Measurements from ENCODE around the gene COL18A1. TPM values are rescaled to one million over a fixed set of nuclear protein-coding genes. Genes with fewer than 3 reads are reported as not detected.

Gene COL18A1
- total RNA-seq, 1 experiment from 2014 or later: 676 TPM

GRCh38 chr21:45532826-45533360 is 127.9 kb downstream of the COL18A1 start (continued):
- no peak for TF ChIP-seq SIN3A (IDR thresholded peaks at IDR 0.05; ENCODE audit: borderline replicate concordance, insufficient read depth, low read depth, low read length)

- Histone ChIP-seq H3K27ac (ENCODE audit: low read length) (no peak overlapping the region), H3K36me3 (ENCODE audit: control insufficient read depth, insufficient read depth, low read length) (no peaks in the 10 kb centered on the region), H3K4me3 (ENCODE audit: low read depth in 2 of 2, low read length in 2 of 2) (no peak overlapping the region), H3K27me3 (ENCODE audit: control insufficient read depth, insufficient read depth, low read length) (no peaks in the 10 kb centered on the region), H3K9me3 (ENCODE audit: control insufficient read depth, insufficient read depth, low read depth, low read length) (no peaks in the 10 kb centered on the region), H3K4me1 (ENCODE audit: control insufficient read depth, insufficient read depth, low read length) (peaks cover 4% of the 10 kb centered on the region)
- POLR2A ChIA-PET: no interaction called here
- in situ Hi-C loops (cut with HindIII; ENCODE audit: low pct_unique_long_range_greater_than_20kb, low sequenced_read_pairs): no loop called here
- ATAC-seq (no peak), DNase-seq (ENCODE audit: low read depth, low spot score) (no peak)
- BruUV-seq (replicated peaks): no TSS peak
- TF ChIP-seq SIN3A (IDR thresholded peaks at IDR 0.05; ENCODE audit: borderline replicate concordance, insufficient read depth, low read depth, low read length): no peak
- no peak for TF ChIP-seq REST (IDR thresholded peaks at IDR 0.05; ENCODE audit: insufficient read depth in 1 of 2, low read depth in 2 of 2, low read length in 1 of 2)
- TF ChIP-seq TCF7L2 (IDR thresholded peaks at IDR 0.05; ENCODE audit: low read depth, low read length): no peak
- TF ChIP-seq CTCF (IDR thresholded peaks at IDR 0.05): no peak
- TF ChIP-seq POLR2AphosphoS5 (IDR thresholded peaks at IDR 0.05; ENCODE audit: low read depth, low read length): no peak
- CTCF ChIA-PET: no interaction called here
- intact Hi-C loops (cut with micrococcal nuclease; ENCODE audit: unreplicated experiment): no loop called here
These were observed 128.4 kb downstream of the COL18A1 start for GRCh38 chr21:45533361-45533845.

GRCh38 chr21:45533846-45534635 is 129.1 kb downstream of the COL18A1 start:
- in situ Hi-C loops (cut with HindIII; ENCODE audit: low pct_unique_long_range_greater_than_20kb, low sequenced_read_pairs) (no loop called here), intact Hi-C loops (cut with micrococcal nuclease; ENCODE audit: unreplicated experiment) (no loop called here)
- no peaks in the 10 kb centered on the region for H3K9me3 ChIP-seq (ENCODE audit: control insufficient read depth, insufficient read depth, low read depth, low read length)
- CTCF ChIA-PET: no interaction called here
- H3K27ac ChIP-seq (ENCODE audit: low read length): no peak overlapping the region
- peaks cover 4% of the 10 kb centered on the region for H3K4me1 ChIP-seq (ENCODE audit: control insufficient read depth, insufficient read depth, low read length)
- no peak for DNase-seq (ENCODE audit: low read depth, low spot score)
- TF ChIP-seq REST (IDR thresholded peaks at IDR 0.05; ENCODE audit: insufficient read depth in 1 of 2, low read depth in 2 of 2, low read length in 1 of 2) (no peak), SIN3A (IDR thresholded peaks at IDR 0.05; ENCODE audit: borderline replicate concordance, insufficient read depth, low read depth, low read length) (no peak), POLR2AphosphoS5 (IDR thresholded peaks at IDR 0.05; ENCODE audit: low read depth, low read length) (no peak), CTCF (IDR thresholded peaks at IDR 0.05) (no peak), TCF7L2 (IDR thresholded peaks at IDR 0.05; ENCODE audit: low read depth, low read length) (no peak)
- BruUV-seq (replicated peaks): no TSS peak
- no peak for ATAC-seq
- POLR2A ChIA-PET: interaction anchor here (0.7 kb wide), 1 partner anchor 1145 kb away, joined by 3 read pairs; no protein-coding TSS in a partner anchor
- H3K27me3 ChIP-seq (ENCODE audit: control insufficient read depth, insufficient read depth, low read length): no peaks in the 10 kb centered on the region
- no peak overlapping the region for H3K4me3 ChIP-seq (ENCODE audit: low read depth in 2 of 2, low read length in 2 of 2)
- H3K36me3 ChIP-seq (ENCODE audit: control insufficient read depth, insufficient read depth, low read length): no peaks in the 10 kb centered on the region

Data from Panc1 (cell line).